ENCODE results near the gene RTF1. TPM values are rescaled to one million over a fixed set of nuclear protein-coding genes. Genes with fewer than 3 reads are reported as not detected.

Gene RTF1
- total RNA-seq, 3 donors from 2014 or later = 33.1 to 49.0 (median 34.2) TPM

DNA sequence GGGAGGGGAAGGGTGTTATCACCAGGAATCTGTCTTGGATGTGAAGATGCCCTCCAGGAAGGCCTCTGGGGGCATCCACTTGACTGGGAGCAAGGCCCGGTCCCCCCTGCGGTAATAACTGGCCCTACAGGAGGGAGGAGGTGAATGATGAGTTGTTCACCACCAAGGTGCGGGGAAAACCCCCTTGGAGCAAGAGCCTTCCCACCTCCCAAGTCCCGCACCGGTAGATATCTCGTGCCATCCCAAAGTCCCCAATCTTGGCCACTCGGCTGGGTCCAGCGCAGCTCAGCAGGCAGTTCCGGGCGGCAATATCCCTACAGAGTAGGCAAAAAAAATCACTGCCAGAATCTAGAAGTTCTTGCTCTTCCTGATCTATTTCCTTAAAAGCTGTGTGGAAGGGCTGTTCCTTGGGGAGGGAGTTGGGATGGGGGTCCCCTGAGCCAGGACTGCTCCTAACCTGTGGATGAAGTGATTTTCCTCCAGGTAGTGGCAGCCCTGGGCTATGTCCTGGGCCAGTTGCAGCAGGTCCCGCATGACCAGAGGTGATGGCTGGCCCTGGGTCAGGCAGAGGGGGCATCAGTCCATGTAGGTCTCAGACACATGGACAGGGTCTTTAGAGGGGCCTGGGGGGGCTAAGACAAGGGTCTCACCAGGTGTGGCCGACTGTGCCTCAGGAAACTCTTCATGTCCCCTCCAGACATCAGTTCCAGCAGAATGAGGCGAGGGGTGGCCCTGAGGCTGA lies 88.0 kb downstream of the RTF1 start:
- H3K9me3 ChIP-seq = no peaks in the 10 kb centered on the region

DNA sequence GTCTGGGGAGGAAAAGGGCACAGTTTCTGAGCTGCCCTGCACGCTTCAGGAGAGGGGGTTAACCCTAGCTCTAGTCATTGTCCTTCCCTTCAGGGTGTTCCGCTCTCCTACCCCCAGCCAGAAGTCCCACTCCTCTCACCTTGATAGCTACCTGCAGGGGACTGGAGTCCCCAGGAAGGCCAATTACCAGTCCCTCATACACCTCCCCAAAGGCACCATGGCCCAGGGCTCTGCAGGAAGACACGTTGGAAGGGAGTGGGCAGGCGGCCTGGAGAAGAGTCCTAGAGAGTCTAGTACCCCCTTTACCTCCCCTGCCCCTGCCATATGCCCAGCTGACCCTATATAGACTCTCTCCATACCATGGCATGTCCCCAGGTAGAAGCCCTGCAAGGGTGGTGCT lies 88.9 kb downstream of the RTF1 start:
- no peak for DNase-seq (ENCODE audit: low spot score in 2 of 2)
- H3K4me1 ChIP-seq = peaks cover 6 to 12% of the 10 kb centered on the region in 2 donors
- no peak overlapping the region for H3K4me3 ChIP-seq
- no peak for TF ChIP-seq POLR2A (IDR thresholded peaks at IDR 0.05)
- no peak for TF ChIP-seq POLR2AphosphoS5 (IDR thresholded peaks at IDR 0.05)
- TF ChIP-seq, protein P1, sequence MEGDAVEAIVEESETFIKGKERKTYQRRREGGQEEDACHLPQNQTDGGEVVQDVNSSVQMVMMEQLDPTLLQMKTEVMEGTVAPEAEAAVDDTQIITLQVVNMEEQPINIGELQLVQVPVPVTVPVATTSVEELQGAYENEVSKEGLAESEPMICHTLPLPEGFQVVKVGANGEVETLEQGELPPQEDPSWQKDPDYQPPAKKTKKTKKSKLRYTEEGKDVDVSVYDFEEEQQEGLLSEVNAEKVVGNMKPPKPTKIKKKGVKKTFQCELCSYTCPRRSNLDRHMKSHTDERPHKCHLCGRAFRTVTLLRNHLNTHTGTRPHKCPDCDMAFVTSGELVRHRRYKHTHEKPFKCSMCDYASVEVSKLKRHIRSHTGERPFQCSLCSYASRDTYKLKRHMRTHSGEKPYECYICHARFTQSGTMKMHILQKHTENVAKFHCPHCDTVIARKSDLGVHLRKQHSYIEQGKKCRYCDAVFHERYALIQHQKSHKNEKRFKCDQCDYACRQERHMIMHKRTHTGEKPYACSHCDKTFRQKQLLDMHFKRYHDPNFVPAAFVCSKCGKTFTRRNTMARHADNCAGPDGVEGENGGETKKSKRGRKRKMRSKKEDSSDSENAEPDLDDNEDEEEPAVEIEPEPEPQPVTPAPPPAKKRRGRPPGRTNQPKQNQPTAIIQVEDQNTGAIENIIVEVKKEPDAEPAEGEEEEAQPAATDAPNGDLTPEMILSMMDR (IDR thresholded peaks at IDR 0.05) = no peak
- peaks cover 14 to 34% of the 10 kb centered on the region in 2 donors for H3K27me3 ChIP-seq
- no peaks in the 10 kb centered on the region for H3K9me3 ChIP-seq
- intact Hi-C loops (cut with DNase I; ENCODE audit: low total_unique reads) = no loop called here
- H3K36me3 ChIP-seq = no peaks in the 10 kb centered on the region
- H3K27ac ChIP-seq = no peak overlapping the region

More for the DNA sequence above, 88.0 kb downstream of the RTF1 start:
- Histone ChIP-seq H3K4me1 (peaks cover 6 to 12% of the 10 kb centered on the region in 2 donors), H3K36me3 (no peaks in the 10 kb centered on the region), H3K27me3 (peaks cover 14 to 41% of the 10 kb centered on the region in 2 donors), H3K27ac (no peak overlapping the region), H3K4me3 (no peak overlapping the region)
- intact Hi-C loops (cut with DNase I; ENCODE audit: low total_unique reads) = no loop called here
- DNase-seq (ENCODE audit: low spot score in 2 of 2) = no peak
- TF ChIP-seq POLR2AphosphoS5 (IDR thresholded peaks at IDR 0.05) (no peak), POLR2A (IDR thresholded peaks at IDR 0.05) (no peak)
- TF ChIP-seq, protein P1 (IDR thresholded peaks at IDR 0.05) = no peak

GRCh38 chr15:41506796-41507341 lies 90.0 kb downstream of the RTF1 start:
- intact Hi-C loops (cut with DNase I; ENCODE audit: low total_unique reads) = no loop called here
- H3K4me3 ChIP-seq = no peak overlapping the region
- TF ChIP-seq POLR2A (IDR thresholded peaks at IDR 0.05) = no peak
- TF ChIP-seq, protein P1 (IDR thresholded peaks at IDR 0.05) = no peak
- no peak for TF ChIP-seq POLR2AphosphoS5 (IDR thresholded peaks at IDR 0.05)
- no peaks in the 10 kb centered on the region for H3K9me3 ChIP-seq
- peaks cover 5% of the 10 kb centered on the region in 2 donors for H3K4me1 ChIP-seq
- H3K27me3 ChIP-seq = peaks cover 14 to 35% of the 10 kb centered on the region in 2 donors
- H3K36me3 ChIP-seq = no peaks in the 10 kb centered on the region
- no peak for DNase-seq (ENCODE audit: low spot score in 2 of 2)
- H3K27ac ChIP-seq = no peak overlapping the region

- Histone ChIP-seq H3K27me3 (peaks cover 9 to 35% of the 10 kb centered on the region in 2 donors), H3K4me3 (no peak overlapping the region), H3K27ac (no peak overlapping the region), H3K9me3 (no peaks in the 10 kb centered on the region), H3K4me1 (peaks cover 8 to 9% of the 10 kb centered on the region in 2 donors), H3K36me3 (no peaks in the 10 kb centered on the region)
- intact Hi-C loops (cut with DNase I; ENCODE audit: low total_unique reads) = no loop called here
- TF ChIP-seq, protein P1 (IDR thresholded peaks at IDR 0.05) = no peak
- no peak for TF ChIP-seq POLR2AphosphoS5 (IDR thresholded peaks at IDR 0.05)
- TF ChIP-seq POLR2A (IDR thresholded peaks at IDR 0.05) = no peak
- peak; percentile 78 to 90 for DNase-seq (ENCODE audit: low spot score in 2 of 2)
Observed at GRCh38 chr15:41507820-41508290, 91.0 kb downstream of the RTF1 start.

DNA sequence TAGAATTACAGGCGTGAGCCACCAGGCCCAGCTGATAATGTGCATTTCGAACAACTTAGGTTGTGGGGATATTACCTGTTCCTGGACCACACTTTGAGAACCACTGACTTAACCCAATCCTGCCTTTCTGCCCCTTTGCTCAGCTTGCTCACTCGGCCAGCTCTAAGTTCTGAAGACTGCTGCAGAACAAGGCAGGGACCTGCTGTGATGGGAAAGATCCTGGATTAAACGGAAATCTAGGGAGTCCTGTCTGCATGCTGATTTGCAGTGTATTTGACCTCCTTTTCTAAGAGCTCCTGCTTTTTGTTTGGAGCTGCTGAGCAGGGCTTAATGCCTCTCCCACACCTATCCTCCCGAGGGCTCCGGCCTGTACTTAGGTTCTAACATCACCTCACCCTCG lies 93.8 kb downstream of the RTF1 start:
- no peak for DNase-seq (ENCODE audit: low spot score in 2 of 2)
- Histone ChIP-seq H3K27ac (no peak overlapping the region), H3K4me1 (peaks cover 8 to 9% of the 10 kb centered on the region in 2 donors), H3K4me3 (peak overlapping the region in 2 of 3 donors; percentile 43 to 56), H3K27me3 (peaks cover 9 to 32% of the 10 kb centered on the region in 2 donors), H3K36me3 (no peaks in the 10 kb centered on the region), H3K9me3 (no peaks in the 10 kb centered on the region)
- no peak for TF ChIP-seq POLR2AphosphoS5 (IDR thresholded peaks at IDR 0.05)
- TF ChIP-seq, protein P1 (IDR thresholded peaks at IDR 0.05) = no peak
- no peak for TF ChIP-seq POLR2A (IDR thresholded peaks at IDR 0.05)
- intact Hi-C loops (cut with DNase I; ENCODE audit: low total_unique reads) = no loop called here

Measured in breast epithelium (tissue), 4 donors.